Activated T-cell treated with anti-CD3 and anti-CD28 coated beads, Interleukin-2, amount 50 U/mL, for 72 hours (primary cell): Measurements from ENCODE around the gene MRPL42. TPM values are rescaled to one million over a fixed set of nuclear protein-coding genes. Genes with fewer than 3 reads are reported as not detected.
A peak's percentile ranks its signal among the peaks of the same experiment; 100 is the strongest.
"Not testable (repeated sequence)": the region's sequence is repeated elsewhere in the genome, so short reads cannot be mapped to it uniquely, and the experiment has no call there.

ENCODE experiments used
- ATAC-seq, 2 donors: fragments of 150-1000 bp; cut with Tn5 transposase; replicated peaks in 1 of 2; 2 replicates each; pipeline ENCODE4 v1.10.0; 2021; ENCODE audit warnings: moderate library complexity in 2 of 2, mild to moderate bottlenecking in 1 of 2
- DNase-seq, 2 donors: peaks; one replicate each; pipeline ENCODE4 v3.0.0; 2021 to 2022; ENCODE audit warnings: mixed read lengths in 1 of 2
- H3K27ac Mint-ChIP-seq: one replicate; pipeline ENCODE4 v1.8.0; 2022; ENCODE audit warnings: mild to moderate bottlenecking, moderate library complexity, mixed read lengths
- H3K27me3 Mint-ChIP-seq: one replicate; pipeline ENCODE4 v1.8.0; 2022; ENCODE audit warnings: low read depth, mixed read lengths
- H3K36me3 Mint-ChIP-seq, 2 donors: one replicate each; pipeline ENCODE4 v1.8.0; 2022; ENCODE audit warnings: mixed read lengths in 2 of 2, mild to moderate bottlenecking in 1 of 2; ENCODE audit not compliant: insufficient read depth in 2 of 2
- H3K4me1 Mint-ChIP-seq: one replicate; pipeline ENCODE4 v1.8.0; 2022; ENCODE audit warnings: low read depth, mixed read lengths
- H3K4me3 Mint-ChIP-seq, 2 donors: one replicate each; pipeline ENCODE4 v1.8.0; 2022; ENCODE audit warnings: mild to moderate bottlenecking in 2 of 2, mixed read lengths in 2 of 2, moderate library complexity in 2 of 2
- H3K9me3 Mint-ChIP-seq, 2 donors: one replicate each; pipeline ENCODE4 v1.8.0; 2022; ENCODE audit warnings: mixed read lengths in 2 of 2
- total RNA-seq, 2 donors: library from RNA; stranded (reverse); gene quantifications; one replicate each; pipeline ENCODE4 v1.2.3, GENCODE V29; 2022

MRPL42 gene
- total RNA-seq: 10 to 100 TPM; 54.2 to 68.3 TPM

- no peaks in the 10 kb centered on the region for H3K27me3 Mint-ChIP-seq
- peak within 1 kb of the TSS; percentile 92 for H3K4me3 Mint-ChIP-seq
- ATAC-seq (peak; percentile 94 to 95), DNase-seq (peak; percentile 92 to 94)
- peak within 1 kb of the TSS; percentile 94 for H3K27ac Mint-ChIP-seq
- peaks cover 37% of the 10 kb centered on the region for H3K4me1 Mint-ChIP-seq
- H3K9me3 Mint-ChIP-seq: no peaks in the 10 kb centered on the region
- H3K36me3 Mint-ChIP-seq: peaks cover 5 to 6% of the 10 kb centered on the region in 2 donors
These were observed at the start of gene MRPL42 for GRCh38 chr12:93467351-93468007. Gene MRPL42, plus strand, starts transcription at chr12:93467514. Its CDS starts 1,772 bp downstream, at chr12:93469286.

DNA sequence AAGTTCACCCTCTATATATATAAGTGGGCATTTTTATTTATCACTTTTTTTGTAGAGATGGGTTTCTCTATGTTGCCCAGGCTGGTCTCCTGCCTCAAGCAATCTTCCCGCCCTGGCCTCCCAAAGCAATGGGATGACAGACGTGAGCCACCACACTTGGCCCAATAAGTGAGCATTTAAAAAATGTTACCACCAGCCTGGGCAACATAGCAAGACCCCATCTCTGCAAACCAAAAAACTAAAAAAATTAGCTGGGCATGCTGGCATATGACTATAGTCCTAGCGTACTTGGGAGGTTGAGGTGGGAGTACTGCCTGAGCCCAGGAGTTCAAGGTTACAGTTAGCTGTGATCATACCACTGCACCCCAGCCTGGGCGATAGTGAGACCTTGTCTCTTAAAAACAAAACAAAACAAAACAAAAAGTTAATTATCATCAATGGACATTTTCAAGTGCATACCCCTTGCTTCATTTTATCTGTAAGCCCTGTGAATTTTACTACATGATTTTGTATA lies 49.3 kb upstream of the MRPL42 start:
- peaks cover 2 to 5% of the 10 kb centered on the region in 2 donors for H3K36me3 Mint-ChIP-seq
- H3K9me3 Mint-ChIP-seq: no peaks in the 10 kb centered on the region
- no peak for DNase-seq
- H3K27me3 Mint-ChIP-seq: no peaks in the 10 kb centered on the region
- no peak overlapping the region for H3K4me3 Mint-ChIP-seq
- H3K4me1 Mint-ChIP-seq: peaks cover 90% of the 10 kb centered on the region
- no peak for ATAC-seq
- no peak overlapping the region for H3K27ac Mint-ChIP-seq

DNA sequence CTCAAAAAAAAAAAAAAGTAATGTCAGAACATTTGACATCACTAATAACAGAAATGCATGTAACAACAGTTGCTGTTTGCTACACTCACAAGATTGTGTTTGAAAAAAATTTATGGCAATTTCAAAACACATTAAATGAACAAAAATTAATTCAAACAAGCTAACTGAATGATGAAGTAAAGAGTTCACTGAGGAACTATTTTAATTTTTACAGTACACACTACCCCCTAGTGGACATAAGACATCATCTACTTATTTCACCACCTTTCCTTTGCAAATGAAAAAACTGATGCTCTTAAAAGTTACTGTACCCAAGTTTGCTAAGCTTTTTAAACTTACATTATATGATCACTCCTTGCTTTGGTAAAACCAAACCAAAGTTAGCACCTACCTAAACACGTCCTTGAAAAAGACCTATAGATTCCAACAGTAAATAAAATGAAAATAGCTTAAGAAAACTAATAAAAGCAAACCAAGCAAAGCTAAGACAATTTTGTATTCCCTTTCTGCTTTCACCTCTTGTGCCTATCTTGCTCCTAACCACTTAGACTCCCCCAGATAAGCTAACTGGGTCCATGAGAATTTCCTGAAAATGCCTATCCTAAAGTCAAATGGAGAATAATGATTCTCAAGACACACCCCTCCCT lies 47.8 kb upstream of the MRPL42 start:
- Mint-ChIP-seq H3K9me3 (no peaks in the 10 kb centered on the region), H3K4me3 (peak overlapping the region in 1 of 2 donors; percentile 88), H3K27ac (peak overlapping the region; percentile 85), H3K4me1 (peaks cover 90% of the 10 kb centered on the region), H3K27me3 (no peaks in the 10 kb centered on the region), H3K36me3 (peaks cover under 1 to 2% of the 10 kb centered on the region in 2 donors)
- ATAC-seq (peak in 1 of 2 donors; percentile 28), DNase-seq (no peak)

DNA sequence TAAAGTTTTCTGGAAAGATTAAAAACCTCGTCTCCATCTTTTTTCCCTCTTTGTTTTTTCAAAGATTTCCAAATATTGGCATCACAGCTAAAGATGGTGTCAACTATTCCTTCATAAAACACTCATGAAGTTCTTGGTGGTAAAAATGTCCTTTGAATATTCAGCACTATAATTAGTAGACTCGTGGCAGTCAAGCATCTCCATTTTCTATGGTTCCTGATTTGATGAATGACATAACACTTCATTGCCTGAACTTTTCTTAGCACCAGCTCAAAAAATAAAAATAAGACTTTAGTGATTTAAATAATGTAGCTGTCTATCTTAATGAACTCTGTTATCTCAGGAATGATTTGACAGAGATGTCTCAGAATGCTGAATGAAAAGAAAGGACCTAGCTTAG lies 45.3 kb upstream of the MRPL42 start:
- Mint-ChIP-seq H3K9me3 (no peaks in the 10 kb centered on the region), H3K27me3 (no peaks in the 10 kb centered on the region), H3K4me1 (peaks cover 90% of the 10 kb centered on the region), H3K27ac (peak overlapping the region; percentile 17), H3K36me3 (no peaks in the 10 kb centered on the region), H3K4me3 (peak overlapping the region in 1 of 2 donors; percentile 18)
- no peak for DNase-seq
- no peak for ATAC-seq

DNA sequence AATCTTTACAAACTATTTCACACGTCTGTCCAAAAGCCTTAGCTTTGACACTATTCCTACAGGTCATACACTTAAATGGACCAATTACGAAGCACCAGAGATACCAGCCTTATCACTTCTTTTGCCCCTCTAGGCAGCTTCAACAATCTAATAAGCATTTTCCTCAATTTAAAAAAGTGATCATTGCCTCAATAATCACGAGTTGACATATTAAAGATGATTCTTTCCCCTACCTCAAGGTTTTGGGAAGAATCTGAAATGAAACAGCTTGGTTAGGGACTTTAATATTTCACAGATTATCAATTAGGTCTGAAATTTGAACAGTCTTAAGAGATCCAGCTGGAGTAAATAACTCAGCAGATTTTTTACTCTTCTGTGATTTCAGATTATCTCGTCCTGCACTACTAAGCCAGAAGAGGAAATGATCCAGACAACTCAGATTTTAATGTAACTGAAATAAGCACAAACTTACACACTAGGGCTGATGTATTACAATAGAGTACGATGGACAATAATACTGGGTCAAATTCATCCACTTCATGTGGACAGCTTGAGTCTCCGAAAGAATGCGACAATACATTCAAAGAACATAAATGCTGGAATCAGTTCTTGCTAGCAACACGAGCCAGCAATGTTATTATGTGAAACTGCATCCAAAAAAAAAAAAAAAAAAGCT lies 41.4 kb upstream of the MRPL42 start:
- peak overlapping the region; percentile 17 to 61 for H3K4me3 Mint-ChIP-seq
- H3K27ac Mint-ChIP-seq: peak overlapping the region; percentile 44
- DNase-seq (no peak), ATAC-seq (no peak)
- no peaks in the 10 kb centered on the region for H3K9me3 Mint-ChIP-seq
- no peaks in the 10 kb centered on the region for H3K36me3 Mint-ChIP-seq
- peaks cover 93% of the 10 kb centered on the region for H3K4me1 Mint-ChIP-seq
- no peaks in the 10 kb centered on the region for H3K27me3 Mint-ChIP-seq

DNA sequence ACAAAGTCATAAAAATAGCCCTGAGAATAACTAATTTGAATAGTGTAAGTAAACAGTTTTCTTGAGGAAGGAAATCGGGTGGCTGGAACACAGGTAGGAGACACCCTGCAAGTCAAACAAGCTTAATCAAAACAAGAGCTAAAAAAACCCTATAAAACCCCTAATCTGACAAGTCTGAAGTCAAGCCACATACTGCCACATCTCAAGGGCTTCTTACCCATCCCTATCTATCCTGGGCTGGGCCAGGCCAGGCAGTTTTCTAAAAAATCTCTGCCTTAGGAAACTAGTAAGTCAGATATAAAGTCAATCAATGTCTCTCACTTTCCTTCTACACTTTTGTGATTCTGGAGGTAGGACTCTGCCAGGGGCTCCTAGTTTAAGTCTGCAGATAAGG lies 40.9 kb upstream of the MRPL42 start:
- Mint-ChIP-seq H3K27ac (no peak overlapping the region), H3K36me3 (no peaks in the 10 kb centered on the region), H3K27me3 (no peaks in the 10 kb centered on the region), H3K4me1 (peaks cover 92% of the 10 kb centered on the region), H3K4me3 (peak overlapping the region; percentile 17 to 61), H3K9me3 (no peaks in the 10 kb centered on the region)
- ATAC-seq (peak; percentile 63 to 71), DNase-seq (no peak)

DNA sequence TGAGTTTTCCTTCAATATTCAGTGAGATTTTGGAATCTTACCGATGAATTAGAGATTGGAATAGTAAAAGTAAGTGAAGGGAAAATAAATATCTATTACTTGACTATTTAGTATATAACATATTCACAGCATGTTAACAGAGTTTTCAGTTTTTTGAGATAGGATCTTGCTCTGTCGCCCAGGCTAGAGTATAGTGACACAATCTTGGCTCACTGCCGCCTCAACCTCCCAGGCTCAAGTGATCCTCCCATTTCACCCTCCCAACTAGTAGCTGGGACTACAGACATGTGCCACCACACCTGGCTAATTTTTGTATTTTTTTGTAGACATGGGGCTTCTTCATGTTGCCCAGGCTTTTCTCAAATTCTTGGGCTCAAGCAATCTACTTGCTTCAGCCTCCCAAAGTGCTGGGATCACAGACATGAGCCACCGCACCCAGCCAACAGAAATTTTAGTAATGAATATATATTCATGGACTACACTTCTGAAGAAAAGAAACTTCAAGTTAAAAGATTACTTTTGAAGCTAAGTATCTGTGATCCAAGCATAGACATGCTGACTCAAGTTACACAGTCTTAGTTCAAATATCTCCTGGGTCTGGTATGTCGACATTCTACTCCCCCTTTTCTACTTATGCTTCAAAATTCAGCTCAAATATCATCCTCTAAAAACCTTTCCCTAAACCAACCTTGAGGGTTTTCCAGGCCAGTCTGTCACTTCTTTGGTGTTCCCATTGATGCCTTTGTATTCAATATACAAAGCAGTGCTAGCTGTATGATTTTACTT lies 39.3 kb upstream of the MRPL42 start:
- Mint-ChIP-seq H3K27ac (peak overlapping the region; percentile 48), H3K27me3 (no peaks in the 10 kb centered on the region), H3K9me3 (no peaks in the 10 kb centered on the region), H3K36me3 (peaks cover 0 to 4% of the 10 kb centered on the region in 2 donors), H3K4me3 (peak overlapping the region; percentile 13 to 53), H3K4me1 (peaks cover 90% of the 10 kb centered on the region)
- ATAC-seq: no peak
- no peak for DNase-seq

- ATAC-seq (no peak), DNase-seq (no peak)
- Mint-ChIP-seq H3K9me3 (no peaks in the 10 kb centered on the region), H3K4me1 (peaks cover 92% of the 10 kb centered on the region), H3K4me3 (no peak overlapping the region), H3K36me3 (peaks cover 0 to 4% of the 10 kb centered on the region in 2 donors), H3K27me3 (no peaks in the 10 kb centered on the region), H3K27ac (peak overlapping the region; percentile 79)
These were observed 37.9 kb upstream of the MRPL42 start for GRCh38 chr12:93429448-93429847.

DNA sequence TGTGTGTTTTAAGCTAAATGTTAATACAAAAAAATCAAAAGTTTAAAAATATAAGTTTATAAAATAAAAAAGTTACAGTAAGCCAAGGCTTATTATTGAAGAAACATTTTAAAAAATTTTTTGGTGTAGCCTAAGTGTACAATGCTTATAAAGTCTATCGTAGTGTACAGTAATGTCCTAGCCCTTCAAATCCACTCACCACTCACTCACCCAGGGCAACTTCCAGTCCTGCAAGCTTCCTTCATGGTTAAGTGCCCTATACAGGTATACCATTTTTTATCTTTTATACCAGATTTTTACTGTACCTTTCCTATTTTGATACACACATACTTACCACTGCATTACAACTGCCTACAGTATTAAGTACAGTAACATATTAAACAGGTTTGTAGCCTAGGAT lies 37.5 kb upstream of the MRPL42 start:
- DNase-seq (no peak), ATAC-seq (no peak)
- no peaks in the 10 kb centered on the region for H3K27me3 Mint-ChIP-seq
- peak overlapping the region in 1 of 2 donors; percentile 23 for H3K4me3 Mint-ChIP-seq
- peaks cover 91% of the 10 kb centered on the region for H3K4me1 Mint-ChIP-seq
- H3K36me3 Mint-ChIP-seq: peaks cover 0 to 4% of the 10 kb centered on the region in 2 donors
- no peaks in the 10 kb centered on the region for H3K9me3 Mint-ChIP-seq
- peak overlapping the region; percentile 82 for H3K27ac Mint-ChIP-seq

GRCh38 chr12:93430280-93430679 lies 37.0 kb upstream of the MRPL42 start:
- no peak for DNase-seq

GRCh38 chr12:93432031-93432430 lies 35.3 kb upstream of the MRPL42 start:
- ATAC-seq, H3K27me3 Mint-ChIP-seq, H3K36me3 Mint-ChIP-seq, H3K9me3 Mint-ChIP-seq, H3K4me3 Mint-ChIP-seq, DNase-seq: not testable (repeated sequence)
- Mint-ChIP-seq H3K4me1 (peaks cover 91% of the 10 kb centered on the region), H3K27ac (peak overlapping the region; percentile 79)

More at GRCh38 chr12:93430280-93430679, 37.0 kb upstream of the MRPL42 start:
- Mint-ChIP-seq H3K4me3 (peak overlapping the region in 1 of 2 donors; percentile 23), H3K27ac (peak overlapping the region; percentile 82), H3K4me1 (peaks cover 91% of the 10 kb centered on the region), H3K9me3 (no peaks in the 10 kb centered on the region), H3K36me3 (peaks cover 0 to 4% of the 10 kb centered on the region in 2 donors), H3K27me3 (no peaks in the 10 kb centered on the region)
- ATAC-seq: no peak

DNA sequence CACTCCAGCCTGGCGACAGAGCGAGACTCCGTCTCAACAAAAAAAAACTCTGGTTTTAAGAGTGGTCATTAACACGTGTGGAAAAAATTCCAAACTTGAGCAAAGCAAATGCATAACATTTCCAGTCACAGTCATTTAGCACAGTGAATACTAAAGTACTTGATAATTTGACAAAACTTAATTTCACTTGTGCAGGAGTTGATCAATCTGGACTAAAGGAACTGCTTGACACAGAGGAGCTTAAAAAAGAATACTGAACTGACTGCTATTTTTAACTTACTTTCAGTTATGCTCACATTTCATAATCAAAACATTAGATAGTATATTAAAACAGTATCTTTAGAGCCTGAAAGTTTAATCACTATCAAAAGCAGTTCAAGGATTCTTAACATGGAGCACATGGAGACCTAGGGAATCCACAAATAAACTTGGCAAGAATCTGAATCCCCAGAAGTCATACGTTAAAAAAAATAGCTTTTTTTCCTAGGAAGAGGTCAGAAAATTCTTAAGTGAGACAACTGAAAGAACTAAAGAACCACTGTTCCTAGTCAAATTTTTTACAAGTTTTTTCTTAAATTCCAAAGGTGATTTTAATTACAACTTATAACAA lies 33.0 kb upstream of the MRPL42 start:
- H3K4me3 Mint-ChIP-seq: no peak overlapping the region
- no peaks in the 10 kb centered on the region for H3K9me3 Mint-ChIP-seq
- DNase-seq: no peak
- H3K36me3 Mint-ChIP-seq: peaks cover 0 to 4% of the 10 kb centered on the region in 2 donors
- peaks cover 91% of the 10 kb centered on the region for H3K4me1 Mint-ChIP-seq
- no peaks in the 10 kb centered on the region for H3K27me3 Mint-ChIP-seq
- ATAC-seq: no peak
- no peak overlapping the region for H3K27ac Mint-ChIP-seq
